PC-3 (cell line): ENCODE measurements around the gene IP6K3. TPM values are rescaled to one million over a fixed set of nuclear protein-coding genes. Genes with fewer than 3 reads are reported as not detected.

Experiments used
- ATAC-seq: fragments of 200-7000 bp; cut with Tn5 transposase; 2 replicates; pipeline ENCODE4 v1.9.1; 2020; ENCODE audit warnings: mild to moderate bottlenecking, moderate library complexity
- BruUV-seq: library from RNA; stranded (reverse); fragments of 400-500 nt; replicated peaks from 2 replicates; lab custom pipeline; 2021; lab: Mats Ljungman, UMichigan
- CTCF ChIA-PET: fragments of 300-600 bp; sonication (Branson Sonifier 250); formaldehyde crosslinking; loops from one replicate; lab custom pipeline; 2022; ENCODE audit warnings: antibody characterized with exemption; lab: Charles Lee
- POLR2A ChIA-PET: fragments of 300-600 bp; sonication (Branson Sonifier 250); formaldehyde crosslinking; loops from one replicate; lab custom pipeline; 2022; ENCODE audit warnings: antibody characterized with exemption; ENCODE audit not compliant: unreplicated experiment; lab: Charles Lee
- DNase-seq: peaks from one replicate; pipeline ENCODE4 v3.0.0-alpha.2; 2015
- H2AFZ ChIP-seq: fragments of 300-600 bp; sonication (generic); 2 replicates; pipeline ENCODE4 v1.6.0; 2016; ENCODE audit warnings: antibody characterized with exemption, low read length
- H3F3A ChIP-seq: fragments of 300-600 bp; sonication (generic); one replicate; pipeline ENCODE4 v1.6.0; 2017; ENCODE audit warnings: antibody characterized with exemption, low read length, control low read depth, mild to moderate bottlenecking; ENCODE audit not compliant: unreplicated experiment
- H3K27ac ChIP-seq: fragments of 300-600 bp; sonication (generic); 2 replicates; pipeline ENCODE4 v1.5.1; 2016; ENCODE audit warnings: mild to moderate bottlenecking, low read length
- H3K27me3 ChIP-seq: fragments of 300-600 bp; sonication (generic); 2 replicates; pipeline ENCODE4 v1.6.1; 2016; ENCODE audit warnings: low read length, mixed read lengths
- H3K36me3 ChIP-seq: fragments of 300-600 bp; sonication (generic); 2 replicates; pipeline ENCODE4 v1.6.1; 2016; ENCODE audit warnings: low read depth, mixed run types, low read length, mixed read lengths
- H3K4me1 ChIP-seq: fragments of 300-600 bp; sonication (generic); 2 replicates; pipeline ENCODE4 v1.5.1; 2016; ENCODE audit warnings: low read length; ENCODE audit not compliant: insufficient read depth
- H3K4me2 ChIP-seq: fragments of 300-600 bp; sonication (generic); 2 replicates; pipeline ENCODE4 v1.6.0; 2016; ENCODE audit warnings: low read length
- H3K4me3 ChIP-seq: fragments of 300-600 bp; sonication (generic); 2 replicates; pipeline ENCODE4 v1.5.1; 2016; ENCODE audit warnings: mild to moderate bottlenecking, low read length, mixed read lengths
- H3K79me2 ChIP-seq: fragments of 300-600 bp; sonication (generic); 2 replicates; pipeline ENCODE4 v1.6.1; 2017; ENCODE audit warnings: low read length, mixed read lengths
- H3K9ac ChIP-seq: fragments of 300-600 bp; sonication (generic); 2 replicates; pipeline ENCODE4 v1.6.0; 2016; ENCODE audit warnings: mild to moderate bottlenecking, low read length
- H3K9me2 ChIP-seq: fragments of 300-600 bp; sonication (generic); replicated peaks from 2 replicates; pipeline ENCODE4 v1.6.1; 2016; ENCODE audit warnings: mixed run types, low read length, mixed read lengths
- H3K9me3 ChIP-seq: fragments of 300-600 bp; sonication (generic); 2 replicates; pipeline ENCODE4 v1.6.1; 2016; ENCODE audit warnings: low read length, mixed read lengths
- H4K20me1 ChIP-seq: fragments of 300-600 bp; sonication (generic); 2 replicates; pipeline ENCODE4 v1.6.1; 2016; ENCODE audit warnings: low read length, mixed read lengths
- CTCF ChIP-seq: fragments of 300-600 bp; sonication (generic); conservative IDR thresholded peaks from 2 replicates; pipeline ENCODE4 v1.5.1; 2017; ENCODE audit warnings: antibody characterized with exemption, low read depth, mild to moderate bottlenecking, low read length
- EZH2 ChIP-seq: fragments of 300-600 bp; sonication (generic); IDR thresholded peaks from one replicate; pipeline ENCODE4 v1.6.1; 2017; ENCODE audit warnings: antibody characterized with exemption, mild to moderate bottlenecking, low read length; ENCODE audit not compliant: unreplicated experiment
- EZH2phosphoT487 ChIP-seq: fragments of 300-600 bp; sonication (generic); IDR thresholded peaks from 2 replicates; pipeline ENCODE4 v1.6.1; 2018; ENCODE audit warnings: mild to moderate bottlenecking, antibody characterized with exemption, low read length, borderline replicate concordance
- intact Hi-C: fragments of 100-400 bp; cut with micrococcal nuclease; formaldehyde crosslinking; loops from 2 replicates; pipeline ENCODE4 v1.9.0; 2023
- total RNA-seq: library from RNA; depleted of rRNA; stranded (reverse); fragments of >200 nt; gene quantifications from 2 replicates; pipeline ENCODE4 v1.2.3, GENCODE V29; 2014

Gene IP6K3
- total RNA-seq, 1 experiment from 2014 or later = not detected

GRCh38 chr6:33750244-33750991, 3.7 kb upstream of the IP6K3 start:
- intact Hi-C loops = no loop called here
- Histone ChIP-seq H3K36me3 (no peaks in the 10 kb centered on the region), H3K79me2 (no peaks in the 10 kb centered on the region), H3K27me3 (no peaks in the 10 kb centered on the region), H3K9me3 (no peaks in the 10 kb centered on the region), H3K27ac (no peak overlapping the region), H3F3A (no peaks in the 10 kb centered on the region), H4K20me1 (no peaks in the 10 kb centered on the region), H2AFZ (no peak overlapping the region), H3K9me2 (no peaks in the 10 kb centered on the region), H3K4me1 (peaks cover 6% of the 10 kb centered on the region; the same call in 1 of the 2 replicates), H3K4me3 (no peak overlapping the region), H3K9ac (no peak overlapping the region), H3K4me2 (no peak overlapping the region)
- POLR2A ChIA-PET = no interaction called here
- DNase-seq (no peak), ATAC-seq (no peak)
- BruUV-seq = no TSS peak
- CTCF ChIA-PET = interaction anchor here (0.7 kb wide), 1 partner anchor 304 kb away, joined by 3 read pairs; no protein-coding TSS in a partner anchor
- TF ChIP-seq CTCF = no peak
- TF ChIP-seq EZH2 = no peak
- no peak for TF ChIP-seq EZH2phosphoT487

- H3K9me3 ChIP-seq = no peaks in the 10 kb centered on the region
- H3K9me2 ChIP-seq = no peaks in the 10 kb centered on the region
- peaks cover 6% of the 10 kb centered on the region; the same call in 1 of the 2 replicates for H3K4me1 ChIP-seq
- no peak overlapping the region for H3K9ac ChIP-seq
- DNase-seq = no peak
- intact Hi-C loops = no loop called here
- no peaks in the 10 kb centered on the region for H4K20me1 ChIP-seq
- TF ChIP-seq CTCF (no peak), EZH2phosphoT487 (no peak), EZH2 (no peak)
- H3F3A ChIP-seq = no peaks in the 10 kb centered on the region
- H3K27me3 ChIP-seq = no peaks in the 10 kb centered on the region
- no peaks in the 10 kb centered on the region for H3K79me2 ChIP-seq
- H3K4me3 ChIP-seq = no peak overlapping the region
- H3K36me3 ChIP-seq = no peaks in the 10 kb centered on the region
- H2AFZ ChIP-seq = no peak overlapping the region
- no peak overlapping the region for H3K27ac ChIP-seq
- no peak for ATAC-seq
- ChIA-PET CTCF (no interaction called here), POLR2A (no interaction called here)
- no TSS peak for BruUV-seq
- no peak overlapping the region for H3K4me2 ChIP-seq
These were observed 2.7 kb upstream of the IP6K3 start for GRCh38 chr6:33749401-33749800.

- POLR2A ChIA-PET = no interaction called here
These were observed 2.1 kb upstream of the IP6K3 start for GRCh38 chr6:33748841-33749240.

More at GRCh38 chr6:33748841-33749240, 2.1 kb upstream of the IP6K3 start:
- no peaks in the 10 kb centered on the region for H4K20me1 ChIP-seq
- H3K4me1 ChIP-seq = peaks cover 11% of the 10 kb centered on the region
- intact Hi-C loops = no loop called here
- H3K27me3 ChIP-seq = no peaks in the 10 kb centered on the region
- H3K9me3 ChIP-seq = no peaks in the 10 kb centered on the region
- no peaks in the 10 kb centered on the region for H3K79me2 ChIP-seq
- H3K9ac ChIP-seq = no peak overlapping the region
- H3K4me3 ChIP-seq = no peak overlapping the region
- DNase-seq (no peak), ATAC-seq (no peak)
- TF ChIP-seq EZH2phosphoT487 (no peak), EZH2 (no peak), CTCF (no peak)
- H3K4me2 ChIP-seq = no peak overlapping the region
- no TSS peak for BruUV-seq
- no peak overlapping the region for H3K27ac ChIP-seq
- no peak overlapping the region for H2AFZ ChIP-seq
- CTCF ChIA-PET = no interaction called here
- H3K9me2 ChIP-seq = no peaks in the 10 kb centered on the region
- H3K36me3 ChIP-seq = no peaks in the 10 kb centered on the region
- no peaks in the 10 kb centered on the region for H3F3A ChIP-seq
